NCI-H2107 treated with DMSO at 0.1 percent for 48 hours (cell line): ENCODE measurements around the gene CCDC87.
"Not testable (repeated sequence)": the region's sequence is repeated elsewhere in the genome, so short reads cannot be mapped to it uniquely, and the experiment has no call there.

ENCODE experiments used
- DNase-seq: peaks from one replicate; lab custom pipeline; 2025; ENCODE audit not compliant: unreplicated experiment; lab: John Stamatoyannopoulos, UW

CCDC87 gene

DNA sequence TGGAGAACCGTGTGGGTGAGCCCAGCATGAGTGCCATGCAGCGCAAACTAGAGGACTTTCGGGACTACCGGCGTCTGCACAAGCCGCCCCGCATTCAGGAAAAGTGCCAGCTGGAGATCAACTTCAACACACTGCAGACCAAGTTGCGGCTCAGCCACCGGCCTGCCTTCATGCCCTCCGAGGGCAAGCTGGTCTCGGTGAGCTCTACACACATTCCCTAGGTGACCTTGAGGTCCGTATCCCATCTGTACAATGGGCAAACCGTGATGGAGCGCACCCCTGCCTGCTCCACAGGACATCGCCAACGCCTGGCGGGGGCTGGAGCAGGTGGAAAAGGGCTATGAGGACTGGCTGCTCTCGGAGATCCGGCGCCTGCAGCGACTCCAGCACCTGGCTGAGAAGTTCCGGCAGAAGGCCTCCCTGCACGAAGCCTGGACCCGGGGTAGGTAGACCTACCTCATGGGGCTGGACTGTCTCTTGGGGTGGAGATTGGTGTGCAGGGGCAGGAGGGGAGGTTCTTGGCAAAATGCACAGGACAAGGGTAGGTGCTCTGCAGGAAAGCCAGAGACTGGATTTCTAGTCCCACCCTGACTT lies 35.0 kb downstream of the CCDC87 start:
- DNase-seq: peak; percentile 3

DNA sequence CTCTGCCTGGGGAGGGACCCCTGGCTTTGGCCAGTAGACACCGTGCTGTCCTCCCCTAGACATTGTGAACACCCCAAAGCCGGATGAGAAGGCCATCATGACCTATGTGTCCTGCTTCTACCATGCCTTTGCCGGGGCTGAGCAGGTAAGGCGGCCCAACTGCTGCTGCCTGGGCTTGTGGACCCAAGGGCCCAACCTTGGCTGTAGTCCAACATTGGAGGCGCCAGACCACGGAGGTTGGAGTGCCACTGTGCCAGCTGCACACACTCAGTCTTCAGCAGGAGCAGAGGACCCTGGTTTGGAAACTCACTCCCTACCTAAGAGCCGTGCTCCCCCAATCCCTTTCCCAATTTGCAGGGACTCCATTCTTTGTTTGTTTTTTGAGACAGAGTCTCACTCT lies 36.8 kb downstream of the CCDC87 start:
- DNase-seq: no peak

DNA sequence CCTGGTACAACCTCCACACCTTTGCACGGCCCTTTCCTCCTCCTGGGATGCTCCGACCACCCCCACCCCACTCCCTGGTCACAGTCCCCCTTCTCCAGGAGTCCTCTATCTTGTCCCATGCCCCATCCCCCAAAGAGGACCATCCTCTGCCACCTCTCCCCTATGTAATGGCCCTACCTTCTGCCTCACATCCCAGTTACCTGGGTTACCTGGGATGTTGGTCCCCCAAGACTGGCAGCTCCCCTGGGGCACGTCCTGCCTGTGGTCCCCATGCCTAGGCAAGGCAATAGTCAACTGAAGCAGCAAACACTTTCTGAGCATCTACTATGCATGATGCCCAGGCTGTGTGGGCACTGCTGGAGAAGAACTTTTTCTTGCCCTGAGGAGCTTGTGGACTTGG lies 37.4 kb downstream of the CCDC87 start:
- no peak for DNase-seq

DNA sequence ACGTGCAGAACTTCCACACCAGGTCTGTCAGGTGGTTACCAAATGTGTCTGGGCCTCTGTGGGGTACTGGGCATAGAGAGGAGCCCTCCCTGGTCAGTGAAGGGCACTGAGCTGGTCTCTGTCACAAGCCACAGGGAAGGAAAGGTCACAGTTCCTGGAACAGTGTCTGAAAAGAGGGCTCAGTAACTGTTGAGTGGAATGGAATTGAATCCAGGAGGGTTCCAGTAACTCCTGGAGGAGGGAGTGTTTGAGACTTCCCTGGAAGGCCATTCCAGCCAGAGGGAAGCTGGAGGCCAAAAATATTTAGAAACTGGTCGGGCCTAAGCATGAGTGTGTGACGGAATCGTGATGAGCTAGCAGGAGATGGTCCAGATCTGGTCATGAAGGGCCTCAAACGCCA lies 38.3 kb downstream of the CCDC87 start:
- no peak for DNase-seq

DNA sequence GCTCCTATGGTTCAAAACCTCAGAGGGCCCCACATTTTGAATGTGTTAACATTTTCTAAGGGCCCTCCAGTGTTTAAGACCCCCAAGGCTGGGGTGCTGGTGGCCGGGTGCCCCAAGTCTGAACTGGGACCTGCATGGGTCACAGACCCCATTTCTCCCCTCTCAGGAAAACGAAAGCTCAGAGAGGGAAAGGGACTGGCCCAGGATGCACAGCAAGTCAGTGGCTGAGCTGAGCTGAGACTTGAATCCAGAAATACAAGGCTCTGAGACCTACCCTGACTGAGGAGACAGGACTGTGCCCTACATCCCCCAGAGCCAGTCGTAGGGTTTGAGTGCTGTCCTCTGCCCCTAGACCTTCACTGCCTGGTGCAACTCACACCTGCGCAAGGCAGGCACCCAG lies 42.0 kb downstream of the CCDC87 start:
- DNase-seq: no peak

DNA sequence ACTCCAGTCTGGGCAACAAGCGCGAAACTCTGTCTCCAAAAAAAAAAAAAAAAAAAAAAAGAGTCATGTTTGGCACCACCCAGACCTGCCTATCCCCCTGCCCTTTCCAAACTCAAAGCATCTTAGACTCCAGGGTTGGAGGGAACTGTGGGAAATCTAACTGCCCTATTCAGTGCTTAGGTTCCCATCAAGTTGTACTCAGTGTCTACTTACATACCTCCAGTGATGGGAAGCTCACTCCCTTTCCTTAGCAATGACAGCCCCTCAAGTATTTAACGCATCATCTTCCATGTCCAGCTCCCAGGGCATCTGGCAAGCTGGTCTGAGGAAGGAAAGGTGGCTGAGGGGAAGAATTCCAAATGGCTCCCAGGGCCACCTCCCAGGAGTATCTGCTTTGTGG lies 43.2 kb downstream of the CCDC87 start:
- DNase-seq: no peak

DNA sequence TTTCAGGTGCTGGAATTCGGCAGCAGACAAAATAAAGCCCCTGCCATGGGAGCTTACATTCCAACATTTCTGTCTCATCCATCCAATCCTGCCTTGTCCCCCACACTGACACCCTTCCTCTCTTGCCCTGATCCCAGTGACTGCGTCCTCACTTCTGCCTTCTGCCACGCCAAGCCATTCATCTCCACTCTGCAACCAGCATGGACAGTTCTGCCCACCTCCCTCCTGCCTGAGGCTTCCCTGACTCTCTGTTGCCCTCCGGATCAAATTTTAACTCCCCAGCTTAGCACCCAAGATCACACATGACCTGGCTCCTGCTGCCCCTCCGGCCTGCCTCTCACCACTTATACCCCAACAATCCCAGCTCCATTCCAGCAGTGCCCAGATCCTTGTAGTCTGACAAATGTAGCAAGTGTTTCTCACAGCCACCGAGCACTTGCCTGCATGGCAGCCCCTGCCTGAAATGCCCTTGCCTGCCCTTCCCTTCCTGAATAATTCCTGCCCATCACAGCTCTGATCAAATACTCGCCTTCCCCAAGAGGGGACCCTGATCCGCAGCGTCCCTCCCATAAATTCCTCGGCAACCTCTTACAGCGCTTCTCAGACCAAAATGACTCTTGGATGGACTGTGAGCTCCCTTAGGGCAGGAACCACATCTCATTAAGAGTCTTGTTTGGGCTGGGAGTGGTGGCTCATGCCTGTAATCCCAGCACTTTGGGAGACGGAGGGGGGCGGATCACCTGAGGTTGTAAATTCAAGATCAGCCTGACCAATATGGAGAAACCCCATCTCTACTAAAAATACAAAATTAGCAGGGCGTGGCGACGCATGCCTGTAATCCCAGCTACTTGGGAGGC lies 43.9 kb downstream of the CCDC87 start:
- DNase-seq: no peak

DNA sequence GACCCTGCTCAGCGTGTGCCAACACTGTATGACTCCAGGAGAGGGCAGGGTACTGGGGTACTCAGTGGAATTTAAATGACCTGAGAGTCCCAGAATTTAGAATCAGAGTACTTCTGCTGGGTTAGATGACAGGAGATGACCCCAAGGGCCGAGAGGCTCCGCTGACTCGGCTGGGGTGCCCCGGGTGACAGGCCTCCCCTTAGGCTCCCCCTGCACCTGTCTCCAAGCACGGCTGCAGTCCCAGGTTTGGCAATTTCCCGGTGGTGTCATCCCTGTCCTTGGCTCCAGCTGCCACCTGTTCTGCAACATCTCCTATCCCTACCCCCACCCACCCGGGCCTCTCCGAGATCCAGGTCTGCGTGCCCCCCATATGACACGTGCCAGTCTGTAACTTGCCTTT lies 44.8 kb downstream of the CCDC87 start:
- DNase-seq: no peak

DNA sequence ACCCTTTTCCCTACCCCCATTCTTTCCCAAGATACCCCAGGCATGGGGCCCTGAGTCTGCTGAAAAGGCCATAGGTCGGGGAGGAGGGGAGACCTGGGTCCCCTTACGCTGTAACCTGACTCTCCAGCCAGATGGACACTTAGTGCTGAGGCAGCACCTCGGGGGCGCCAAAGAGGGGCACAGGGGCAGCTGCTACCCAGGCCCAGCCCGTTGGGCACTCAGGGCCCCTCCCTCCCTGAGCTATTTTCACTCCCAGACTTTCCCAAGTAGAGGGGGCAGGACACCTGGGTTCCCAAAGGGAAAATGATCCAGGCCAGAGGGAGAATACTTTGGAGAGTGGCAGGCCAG lies 45.2 kb downstream of the CCDC87 start:
- DNase-seq: no peak

DNA sequence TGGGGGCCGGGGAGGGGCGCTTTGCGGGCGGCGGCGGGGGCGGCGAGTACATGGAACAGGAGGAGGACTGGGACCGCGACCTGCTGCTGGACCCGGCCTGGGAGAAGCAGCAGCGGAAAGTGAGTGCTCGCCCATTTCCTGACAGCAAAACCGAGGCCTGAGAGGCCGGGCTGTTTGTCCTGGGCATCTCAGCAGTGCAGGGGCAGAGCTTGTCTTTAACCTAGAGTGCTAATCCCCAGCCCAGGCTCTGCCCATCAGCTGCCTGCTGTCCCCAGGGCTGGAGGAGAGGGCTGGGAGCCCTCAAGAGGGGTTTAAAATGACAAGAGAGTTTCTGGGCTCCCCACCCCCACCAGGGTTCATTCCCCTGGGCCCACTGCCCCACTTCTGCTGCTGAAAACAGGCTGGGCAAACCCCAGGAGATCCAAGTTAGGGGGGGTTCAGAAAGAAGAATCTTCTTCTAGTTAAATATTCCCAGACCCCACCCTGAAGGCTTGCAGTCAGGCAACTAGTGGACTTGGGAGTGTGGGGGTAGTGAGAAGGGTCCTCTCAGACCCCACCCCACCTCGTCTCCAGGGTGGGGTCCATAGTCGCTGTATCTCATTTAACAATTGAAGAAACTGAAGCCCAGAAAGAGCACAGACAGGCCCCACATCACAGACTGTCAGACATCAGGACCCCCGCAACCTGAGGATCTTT lies 45.7 kb downstream of the CCDC87 start:
- no peak for DNase-seq

DNA sequence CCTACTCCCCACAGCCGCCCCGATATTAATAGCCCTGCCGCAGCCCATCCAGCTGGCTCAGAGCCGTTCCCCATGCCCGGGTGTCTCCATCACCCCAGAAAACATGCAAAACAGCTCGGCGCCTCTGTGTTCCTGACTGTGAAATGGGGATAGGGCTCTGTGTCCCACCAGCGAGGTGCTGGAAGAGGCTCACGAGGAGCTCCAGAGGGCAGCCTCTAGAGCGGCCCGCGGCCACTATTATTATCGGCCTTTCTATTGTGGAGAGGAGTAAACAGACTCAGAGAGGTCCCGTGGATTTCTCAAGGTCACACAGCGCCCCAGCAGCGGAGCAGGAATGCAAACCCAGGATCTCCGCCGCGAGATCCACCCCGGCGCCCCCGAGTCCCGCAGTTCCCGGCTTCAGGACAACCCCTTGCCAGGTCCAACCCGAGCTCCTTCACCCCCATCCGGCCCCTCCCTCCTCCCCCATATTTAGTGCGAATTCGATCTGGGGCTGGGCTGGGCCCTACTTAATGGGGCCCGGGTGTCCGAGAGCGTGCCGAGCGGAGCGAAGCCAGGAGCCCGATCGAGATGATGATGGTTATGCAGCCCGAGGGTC lies 46.4 kb downstream of the CCDC87 start, which contains the start of gene ACTN3:
Gene ACTN3 (plus strand): TSS at position 536 of the 598 bp plus-strand sequence. CDS start 35 bp downstream, at position 571.
- DNase-seq: no peak

DNA sequence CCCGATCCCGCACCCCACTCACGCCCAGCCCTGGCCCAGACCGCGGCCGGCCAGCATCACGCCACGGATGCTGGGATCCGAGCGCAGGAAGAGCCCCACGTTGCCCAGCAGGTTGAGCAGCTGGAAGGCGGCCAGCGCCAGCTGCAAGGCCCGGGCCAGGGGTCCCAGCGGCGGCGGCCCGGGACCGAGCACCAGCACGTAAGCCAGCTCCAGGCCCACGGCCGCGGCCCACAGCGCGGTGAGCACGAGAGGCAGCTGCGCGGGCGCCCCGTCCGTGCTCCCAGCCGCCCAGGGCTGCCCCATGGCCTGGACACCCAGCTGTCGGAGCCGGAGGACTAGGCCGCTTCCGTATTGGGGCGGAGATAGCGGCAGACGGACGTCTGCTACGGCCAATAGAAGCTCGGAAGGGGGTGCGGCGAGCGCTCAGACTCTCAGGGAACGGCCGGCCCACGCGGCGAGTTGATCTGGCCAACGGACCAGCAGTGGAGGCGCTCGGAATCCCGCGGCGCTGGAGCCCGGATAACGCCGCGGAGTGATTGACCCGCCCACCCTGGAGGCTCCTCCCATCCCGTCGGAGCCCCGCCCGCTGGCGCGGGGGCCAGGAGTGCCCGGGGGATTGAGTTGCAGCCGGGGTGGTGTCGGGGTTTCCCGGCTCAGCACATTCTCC lies 47.0 kb downstream of the CCDC87 start, which contains the start of gene ZDHHC24:
Gene ZDHHC24 (minus strand): TSS at position 348 of the 667 bp plus-strand sequence. CDS start 45 bp downstream, at position 303.
- DNase-seq: peak; percentile 88

DNA sequence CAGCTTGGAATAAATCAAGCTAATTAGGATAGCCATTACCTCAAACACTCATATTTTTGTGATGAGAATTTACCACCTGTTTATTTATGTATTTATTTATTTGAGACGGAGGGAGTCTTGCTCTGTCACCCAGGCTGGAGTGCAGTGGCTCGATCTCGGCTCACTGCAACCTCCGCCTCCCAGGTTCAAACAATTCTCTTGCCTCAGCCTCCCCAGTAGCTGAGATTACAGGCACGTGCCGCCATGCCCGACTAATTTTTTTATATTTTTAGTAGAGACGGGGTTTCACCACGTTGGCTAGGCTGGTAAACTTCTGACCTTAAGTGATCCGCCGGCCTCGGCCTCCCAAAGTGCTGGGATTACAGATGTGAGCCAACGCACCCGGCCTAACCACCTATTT lies 47.9 kb downstream of the CCDC87 start:
- not testable (repeated sequence) for DNase-seq

DNA sequence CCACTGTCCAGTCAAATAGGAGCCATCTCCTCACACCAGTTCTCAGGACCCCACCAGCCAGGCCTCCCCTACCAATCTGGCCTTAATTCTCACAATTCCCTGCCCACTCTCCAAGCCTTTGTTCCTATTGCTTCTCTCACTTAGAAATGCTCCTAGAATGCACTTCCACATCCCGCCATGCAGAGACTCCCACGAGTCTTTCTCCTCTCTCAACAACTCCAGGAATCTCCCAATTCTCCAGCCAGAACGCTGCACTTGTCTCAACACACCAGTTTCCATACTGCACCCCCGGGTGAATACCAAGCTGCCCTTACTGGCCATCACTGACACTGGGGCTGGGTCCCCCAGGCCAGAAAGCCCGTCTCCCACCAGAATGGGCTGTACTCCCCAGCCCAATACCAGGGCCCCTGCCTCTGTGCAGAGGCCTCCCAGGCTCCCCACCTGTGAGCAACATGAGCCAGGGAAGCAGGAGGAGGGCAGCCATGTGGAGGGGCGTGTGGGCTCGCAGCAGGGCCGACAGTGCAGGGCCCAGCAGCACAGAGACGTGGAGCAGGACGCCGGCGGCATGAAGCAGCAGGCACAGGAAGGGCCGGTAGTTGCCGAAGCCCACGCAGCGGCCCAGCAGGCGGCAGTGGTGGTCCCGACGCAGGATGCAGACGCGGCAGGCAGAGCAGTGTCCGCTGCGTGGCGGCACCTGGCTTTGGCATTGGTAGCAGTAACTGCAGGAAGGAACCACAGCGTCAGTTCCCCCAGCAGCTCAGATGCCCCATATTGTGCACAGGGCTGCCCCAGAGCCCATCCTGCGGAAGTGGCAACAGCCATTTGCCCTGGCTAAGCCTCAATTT lies 49.4 kb downstream of the CCDC87 start:
- DNase-seq: no peak

DNA sequence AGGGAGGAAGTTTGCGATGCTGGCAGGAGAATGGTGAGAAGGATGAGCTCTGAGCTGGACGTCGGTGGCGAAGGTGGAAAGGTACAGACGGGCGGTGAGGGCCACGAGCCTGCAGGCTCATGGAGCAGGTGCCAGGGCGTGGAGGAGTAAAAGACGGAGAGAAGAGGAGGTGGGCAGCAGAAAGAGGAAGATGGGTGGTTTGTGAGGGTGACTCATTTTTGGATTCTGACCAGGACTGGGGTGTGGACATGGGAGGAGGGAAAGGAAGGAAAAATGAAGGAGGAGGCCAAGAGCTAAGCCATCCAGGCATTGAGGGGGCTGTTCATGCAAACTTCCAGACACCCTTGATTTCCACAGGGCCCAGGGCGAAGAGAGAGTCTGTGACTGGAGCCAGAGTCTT lies 50.5 kb downstream of the CCDC87 start:
- no peak for DNase-seq

DNA sequence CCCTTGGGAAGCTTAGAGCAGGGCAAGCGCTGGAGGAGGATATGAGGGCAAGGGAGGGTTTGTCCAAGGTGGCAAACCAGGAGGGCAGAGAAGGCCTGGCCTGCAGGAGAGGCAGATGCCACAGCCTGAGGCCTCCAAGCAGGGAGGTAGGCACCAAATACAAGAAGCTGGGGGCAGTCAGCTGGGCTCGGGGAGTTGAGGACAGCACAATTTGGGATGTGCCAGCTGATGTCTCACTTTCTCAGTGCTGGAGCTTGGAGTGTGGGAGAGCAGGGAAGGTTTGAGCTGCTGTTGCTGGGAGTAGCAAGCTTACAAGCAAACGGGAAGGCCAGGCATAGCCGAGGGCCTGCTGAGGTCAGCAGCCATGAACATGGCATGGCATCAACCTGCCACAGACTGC lies 51.0 kb downstream of the CCDC87 start:
- no peak for DNase-seq

DNA sequence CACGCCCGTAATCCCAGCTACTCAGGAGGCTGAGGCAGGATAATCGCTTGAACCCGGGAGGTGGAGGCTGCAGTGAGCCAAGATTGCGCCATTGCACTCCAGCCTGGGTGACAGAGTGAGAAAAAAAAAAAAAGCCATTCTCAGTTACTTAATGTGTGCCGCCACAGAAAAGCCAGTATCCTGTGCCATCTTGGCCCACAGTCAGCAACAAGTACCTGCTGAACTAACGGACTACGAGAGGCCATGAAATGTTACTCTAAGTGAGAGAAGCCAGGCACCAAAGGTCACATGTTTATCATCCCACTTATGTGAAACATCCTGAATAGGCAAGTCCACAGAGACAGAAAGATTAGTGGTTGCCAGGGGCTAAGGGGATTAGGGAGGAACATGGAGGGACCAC lies 52.3 kb downstream of the CCDC87 start:
- not testable (repeated sequence) for DNase-seq
